Mammary epithelial cell (primary cell): ENCODE measurements around the gene ACY1.

ENCODE experiments used
- CTCF ChIP-seq, 2 donors: IDR thresholded peaks in 1 of 2; conservative IDR thresholded peaks in 1 of 2; 2 replicates each; pipeline ENCODE4 v1.5.1; 2011 to 2012; ENCODE audit warnings: inconsistent platforms in 2 of 2, low read length in 2 of 2, mild to moderate bottlenecking in 2 of 2, control low read depth in 1 of 2, low read depth in 1 of 2; ENCODE audit not compliant: insufficient read depth in 1 of 2; ENCODE audit errors: extremely low read depth in 1 of 2
- EZH2 ChIP-seq: IDR thresholded peaks from 2 replicates; pipeline ENCODE4 v1.6.1; 2012; ENCODE audit warnings: low read length, inconsistent platforms, borderline replicate concordance

GRCh38 chr3:51986010-51986947 is 2.9 kb downstream of the ACY1 start:
- TF ChIP-seq EZH2 (no peak), CTCF (conservative IDR thresholded peaks at IDR 0.05 in 1 of 2, IDR thresholded peaks at IDR 0.05 in 1 of 2; ENCODE audit: extremely low read depth in 1 of 2, insufficient read depth in 1 of 2, low read depth in 1 of 2, low read length in 2 of 2) (no peak)
